GM21723 (cell line): ENCODE data around the gene ZBTB20.
A peak's percentile ranks its signal among the peaks of the same experiment; 100 is the strongest.

Experiments
- ATAC-seq: cut with Tn5 transposase; IDR thresholded peaks from one replicate; pipeline ENCODE4 v1.9.1; 2021; ENCODE audit warnings: mild to moderate bottlenecking, moderate library complexity; ENCODE audit not compliant: unreplicated experiment

The ZBTB20 gene

DNA sequence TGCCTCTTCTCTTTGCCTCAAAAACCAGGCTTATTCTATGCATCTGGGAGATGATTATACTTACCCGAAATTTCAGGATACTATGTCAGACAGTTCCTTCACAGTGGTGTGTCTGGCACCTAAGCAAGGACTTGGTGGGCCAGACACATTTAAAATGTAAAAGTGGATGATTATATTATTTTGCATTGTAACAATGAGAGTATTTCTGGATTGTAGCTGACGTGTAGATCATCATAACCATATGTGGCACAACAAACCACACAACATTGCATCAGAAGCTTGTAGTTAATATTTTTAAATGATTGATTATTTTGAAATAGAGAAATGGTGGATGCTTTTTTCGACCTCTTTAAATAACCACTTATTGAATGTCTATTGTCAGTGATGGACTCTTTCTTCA lies 744.2 kb downstream of the ZBTB20 start:
- ATAC-seq = no peak

- ATAC-seq = no peak
These were observed 745.7 kb downstream of the ZBTB20 start for GRCh38 chr3:114401346-114401745.

DNA sequence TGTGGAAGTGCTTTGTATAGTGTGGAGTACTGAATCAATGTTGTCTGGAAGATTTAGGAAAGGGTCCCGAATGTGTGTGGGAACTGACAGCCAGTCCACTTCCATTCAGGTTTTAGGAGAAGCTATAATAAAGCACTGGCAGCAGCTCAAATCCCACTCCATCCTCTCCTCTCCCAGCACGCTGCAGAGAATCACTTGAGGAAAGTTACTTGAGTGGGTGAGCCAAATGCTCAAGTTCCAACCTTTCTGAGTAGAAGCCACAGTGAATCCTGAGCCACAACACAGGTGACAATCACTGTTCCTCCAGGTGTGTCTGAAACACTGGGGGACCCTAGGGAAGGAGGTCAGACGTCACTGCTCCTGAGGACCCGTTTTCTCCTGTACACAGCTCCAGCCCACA lies 746.7 kb downstream of the ZBTB20 start:
- no peak for ATAC-seq

- no peak for ATAC-seq
These were observed 752.5 kb downstream of the ZBTB20 start for GRCh38 chr3:114394551-114394950.

DNA sequence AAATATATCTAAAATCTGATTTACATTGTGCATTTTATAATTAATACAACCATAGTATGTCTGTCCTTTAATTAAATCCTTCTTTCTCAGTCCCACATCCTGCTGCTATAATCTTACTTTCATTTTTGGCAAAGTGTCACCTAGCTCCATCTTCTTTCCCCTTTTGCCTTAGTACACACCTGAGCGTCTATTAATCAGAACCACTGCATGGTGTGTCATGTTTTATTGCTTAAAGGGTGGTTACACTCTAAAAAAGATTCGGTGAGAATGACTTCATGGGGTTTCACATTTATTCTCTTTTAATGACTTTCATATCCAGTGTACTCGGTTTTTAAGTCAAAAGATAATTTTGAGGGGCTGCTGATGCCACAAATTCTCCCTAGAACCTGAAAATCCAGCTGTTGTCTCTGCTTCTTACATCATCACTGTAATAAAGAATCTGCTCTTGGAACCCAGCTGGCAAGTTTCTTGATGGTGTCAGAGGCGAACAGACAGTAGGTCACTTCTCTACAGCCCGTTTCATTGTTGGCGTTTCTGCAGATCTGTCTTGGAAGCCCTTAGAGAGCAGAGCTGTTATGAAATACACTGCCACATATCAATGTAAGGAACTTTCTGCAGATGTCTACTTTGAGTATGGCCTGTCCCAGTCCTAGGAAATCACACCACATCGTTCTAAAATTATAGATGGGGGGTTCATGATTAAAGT lies 753.6 kb downstream of the ZBTB20 start:
- ATAC-seq = no peak

DNA sequence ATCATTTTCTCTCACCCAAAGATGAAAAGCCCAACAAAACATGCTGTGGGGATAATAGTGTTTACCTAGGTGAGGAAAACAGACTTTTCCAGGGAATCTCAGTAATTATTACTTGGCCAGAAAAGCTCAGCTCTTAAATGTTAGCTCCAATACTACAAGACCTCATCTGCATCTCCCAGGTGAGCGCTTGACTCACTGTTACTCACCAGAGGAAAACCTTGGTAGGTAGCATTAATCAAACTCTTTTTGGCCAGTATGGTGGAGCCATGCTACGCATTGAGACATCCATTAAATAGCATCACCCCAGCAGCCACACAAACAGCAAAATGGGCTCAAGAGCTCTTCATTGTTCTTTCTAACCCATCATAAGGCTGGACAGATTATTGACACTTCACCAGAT lies 754.3 kb downstream of the ZBTB20 start:
- ATAC-seq = no peak

- no peak for ATAC-seq
These were observed 757.9 kb downstream of the ZBTB20 start for GRCh38 chr3:114389156-114389555.

DNA sequence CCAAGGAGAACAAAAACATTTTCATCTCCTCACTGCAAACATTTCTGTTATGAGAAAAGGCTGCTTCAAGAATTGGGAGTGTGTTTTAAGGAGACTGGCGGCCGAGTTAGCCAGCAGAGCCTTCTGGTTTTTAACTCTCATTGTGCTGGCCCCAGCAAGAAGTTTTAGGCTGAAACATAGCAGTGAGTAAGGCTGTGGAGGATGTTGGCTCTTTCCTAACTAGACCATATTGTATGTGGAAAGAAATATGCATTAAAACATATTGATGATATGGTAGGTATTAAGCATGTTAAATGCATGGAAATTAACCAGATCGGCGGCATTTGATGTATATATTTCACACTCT lies 762.6 kb downstream of the ZBTB20 start:
- ATAC-seq = no peak

GRCh38 chr3:114383875-114384557 lies 763.1 kb downstream of the ZBTB20 start:
- ATAC-seq = peak; percentile 87

- no peak for ATAC-seq
These were observed 766.8 kb downstream of the ZBTB20 start for GRCh38 chr3:114380233-114380651.

GRCh38 chr3:114379266-114379665 lies 767.8 kb downstream of the ZBTB20 start:
- ATAC-seq = no peak

DNA sequence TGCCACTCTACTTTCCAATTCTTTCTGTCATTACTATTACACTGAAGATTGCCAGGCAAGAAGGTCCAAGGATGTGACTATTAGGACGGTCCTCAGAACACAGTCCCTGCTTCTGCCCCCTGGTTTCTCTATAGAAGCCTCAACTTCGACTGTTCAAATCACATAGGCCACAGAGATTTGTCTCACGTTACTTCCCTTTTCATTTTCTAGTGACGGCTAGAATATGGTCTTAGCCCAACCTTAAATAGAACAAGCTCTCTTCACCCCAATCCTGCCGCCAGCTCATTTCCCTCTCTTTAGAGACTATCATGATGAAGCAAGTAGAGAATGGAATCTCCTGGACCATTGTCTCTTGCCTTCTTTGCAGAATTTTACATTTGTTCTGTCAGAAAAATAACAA lies 768.3 kb downstream of the ZBTB20 start:
- ATAC-seq = peak; percentile 81

GRCh38 chr3:114377426-114377825 lies 769.7 kb downstream of the ZBTB20 start:
- ATAC-seq = no peak

GRCh38 chr3:114376516-114377185 lies 770.4 kb downstream of the ZBTB20 start:
- ATAC-seq = no peak

GRCh38 chr3:114375608-114376421 lies 771.3 kb downstream of the ZBTB20 start:
- no peak for ATAC-seq

DNA sequence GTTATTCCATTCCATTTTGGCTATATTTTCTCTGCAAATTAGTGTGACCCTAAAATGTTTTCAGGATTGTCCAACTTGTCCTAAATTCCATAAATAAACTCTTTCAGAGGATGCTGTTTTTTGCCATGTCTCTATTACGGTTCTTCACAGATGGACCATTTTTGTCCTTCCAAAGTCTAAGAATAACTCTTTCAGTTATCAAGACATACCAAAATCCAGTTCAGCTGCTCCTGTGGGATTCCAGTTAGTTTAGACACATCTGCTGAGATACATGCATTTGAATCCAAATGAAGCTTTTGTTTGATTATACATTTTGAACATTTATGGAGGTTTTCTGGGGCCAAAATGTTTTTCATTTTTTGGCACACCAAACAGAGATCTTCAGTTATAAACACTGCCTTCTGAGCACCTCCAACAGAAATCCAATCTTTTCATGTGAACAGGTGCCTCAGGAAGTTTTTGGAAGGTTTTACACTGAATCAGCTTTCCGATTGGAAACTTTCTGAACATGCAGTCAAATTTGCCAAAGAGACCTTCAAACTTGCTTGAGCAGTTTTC lies 772.6 kb downstream of the ZBTB20 start:
- no peak for ATAC-seq

- no peak for ATAC-seq
These were observed 776.4 kb downstream of the ZBTB20 start for GRCh38 chr3:114370537-114371174.

GRCh38 chr3:114365909-114366308 lies 781.2 kb downstream of the ZBTB20 start:
- no peak for ATAC-seq

DNA sequence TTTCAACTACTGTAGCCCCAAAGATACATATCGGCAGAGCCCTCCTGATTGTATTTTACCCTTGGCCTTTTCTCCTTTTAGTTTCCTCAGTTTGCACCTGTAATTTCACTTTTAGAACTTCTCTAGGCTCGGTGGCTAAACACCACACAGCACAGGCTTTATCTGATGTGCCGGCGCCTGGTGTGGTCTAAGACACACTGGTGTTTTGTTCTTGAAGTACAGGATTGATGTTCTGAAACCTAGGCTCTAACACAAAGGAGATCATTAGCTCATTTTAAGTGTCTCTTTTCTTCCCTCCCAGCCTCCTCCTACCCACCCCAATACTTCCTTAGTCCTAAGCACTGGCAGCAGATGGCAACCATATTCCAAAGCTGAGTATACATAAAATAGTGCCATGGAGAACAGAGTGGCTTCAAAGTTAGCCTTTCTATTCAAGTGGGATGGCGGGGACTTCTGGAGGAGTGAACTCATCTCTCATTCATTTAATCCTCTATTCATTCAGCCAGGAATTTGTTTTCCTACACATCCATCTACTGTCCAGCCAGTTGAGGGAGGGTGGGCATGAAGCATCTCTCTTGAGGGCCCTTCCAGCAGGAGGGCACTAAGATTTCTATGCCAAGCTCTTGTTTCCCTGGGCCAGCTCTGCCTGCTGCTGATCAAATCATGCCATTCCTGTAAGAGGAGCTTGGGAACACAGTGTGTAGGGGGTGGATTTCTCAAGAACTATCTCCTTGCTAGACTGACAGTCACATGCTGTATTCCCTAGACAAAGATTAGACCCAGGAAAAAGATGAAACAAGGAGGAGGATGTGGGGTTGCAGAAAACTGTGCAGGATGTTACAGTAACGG lies 782.1 kb downstream of the ZBTB20 start:
- ATAC-seq = no peak
